ENCODE data around the gene ADTRP.
A peak's percentile ranks its signal among the peaks of the same experiment; 100 is the strongest.

DNA sequence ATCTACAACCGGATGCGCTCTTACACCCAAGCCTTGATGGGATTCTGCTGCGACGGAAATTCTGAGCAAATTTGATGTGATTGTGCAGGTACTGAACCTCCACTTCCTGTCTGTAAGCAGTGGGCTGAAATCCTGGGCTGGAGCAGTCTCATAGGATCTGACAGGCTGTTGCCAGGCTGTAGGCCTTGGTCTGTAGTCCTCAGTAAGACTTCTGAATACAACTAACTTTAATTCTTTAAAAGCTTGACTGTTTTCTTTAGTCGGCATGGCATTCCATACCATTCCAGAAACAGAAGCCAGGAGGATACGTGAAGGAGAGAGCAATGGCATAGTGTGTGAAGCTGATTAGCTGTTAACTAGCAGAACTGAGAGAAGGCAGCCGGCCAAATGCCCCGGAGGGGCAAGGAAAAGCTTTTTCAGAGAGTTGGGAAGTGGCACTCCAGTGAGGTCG is 68.3 kb downstream of the ADTRP start:
- TF ChIP-seq, protein P1, sequence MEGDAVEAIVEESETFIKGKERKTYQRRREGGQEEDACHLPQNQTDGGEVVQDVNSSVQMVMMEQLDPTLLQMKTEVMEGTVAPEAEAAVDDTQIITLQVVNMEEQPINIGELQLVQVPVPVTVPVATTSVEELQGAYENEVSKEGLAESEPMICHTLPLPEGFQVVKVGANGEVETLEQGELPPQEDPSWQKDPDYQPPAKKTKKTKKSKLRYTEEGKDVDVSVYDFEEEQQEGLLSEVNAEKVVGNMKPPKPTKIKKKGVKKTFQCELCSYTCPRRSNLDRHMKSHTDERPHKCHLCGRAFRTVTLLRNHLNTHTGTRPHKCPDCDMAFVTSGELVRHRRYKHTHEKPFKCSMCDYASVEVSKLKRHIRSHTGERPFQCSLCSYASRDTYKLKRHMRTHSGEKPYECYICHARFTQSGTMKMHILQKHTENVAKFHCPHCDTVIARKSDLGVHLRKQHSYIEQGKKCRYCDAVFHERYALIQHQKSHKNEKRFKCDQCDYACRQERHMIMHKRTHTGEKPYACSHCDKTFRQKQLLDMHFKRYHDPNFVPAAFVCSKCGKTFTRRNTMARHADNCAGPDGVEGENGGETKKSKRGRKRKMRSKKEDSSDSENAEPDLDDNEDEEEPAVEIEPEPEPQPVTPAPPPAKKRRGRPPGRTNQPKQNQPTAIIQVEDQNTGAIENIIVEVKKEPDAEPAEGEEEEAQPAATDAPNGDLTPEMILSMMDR (IDR thresholded peaks at IDR 0.05) = no peak
- TF ChIP-seq POLR2A (IDR thresholded peaks at IDR 0.05) (no peak), EP300 (IDR thresholded peaks at IDR 0.05) (no peak), POLR2AphosphoS5 (IDR thresholded peaks at IDR 0.05) (peak in 1 of 4 donors; percentile 27)
